Keratinocyte (primary cell): Measurements from ENCODE around the gene OPRD1. TPM values are rescaled to one million over a fixed set of nuclear protein-coding genes. Genes with fewer than 3 reads are reported as not detected.

Experiments used
- DNase-seq: peaks from one replicate; pipeline ENCODE4 v3.0.0-alpha.2; 2011; ENCODE audit warnings: low read depth, missing footprints, low spot score
- FAIRE-seq: peaks from 2 replicates; lab custom pipeline; 2011; peaks lifted over from hg19 to GRCh38; lab: Jason Lieb, UNC
- H2AFZ ChIP-seq: 2 replicates; pipeline ENCODE4 v1.6.0; 2012; ENCODE audit warnings: low read length, control low read depth, inconsistent platforms; ENCODE audit not compliant: control insufficient read depth
- H3K27ac ChIP-seq: 2 replicates; pipeline ENCODE4 v1.5.1; 2011; ENCODE audit warnings: low read length; ENCODE audit not compliant: control insufficient read depth, insufficient read depth
- H3K27me3 ChIP-seq: 3 replicates; pipeline ENCODE4 v1.6.0; 2011; ENCODE audit warnings: low read length; ENCODE audit not compliant: control insufficient read depth, insufficient read depth; ENCODE audit errors: extremely low read depth
- H3K36me3 ChIP-seq, 2 experiments: 2 replicates in 1 of 2; 3 replicates in 1 of 2; pipeline ENCODE4 v1.5.1; 2011; ENCODE audit warnings: low read length in 2 of 2, mild to moderate bottlenecking in 1 of 2; ENCODE audit not compliant: control insufficient read depth in 2 of 2, insufficient read depth in 2 of 2; ENCODE audit errors: extremely low read depth in 1 of 2
- H3K4me1 ChIP-seq: 3 replicates; pipeline ENCODE4 v1.5.1; 2011; ENCODE audit warnings: low read length; ENCODE audit not compliant: control insufficient read depth, insufficient read depth; ENCODE audit errors: extremely low read depth
- H3K4me2 ChIP-seq: 3 replicates; pipeline ENCODE4 v1.6.0; 2011; ENCODE audit warnings: low read depth, low read length; ENCODE audit not compliant: control insufficient read depth, insufficient read depth; ENCODE audit errors: extremely low read depth
- H3K4me3 ChIP-seq, 3 experiments: fragments of 200-600 bp in 1 of 3; sonication (generic) in 1 of 3; 2 replicates in 2 of 3; 3 replicates in 1 of 3; pipeline ENCODE4 v1.5.1; 2011 to 2016; ENCODE audit warnings: low read length in 3 of 3, mild to moderate bottlenecking in 3 of 3, control low read depth in 2 of 3, inconsistent platforms in 1 of 3, low read depth in 1 of 3, mixed read lengths in 1 of 3, mixed run types in 1 of 3, moderate library complexity in 1 of 3; ENCODE audit not compliant: control insufficient read depth in 2 of 3, insufficient read depth in 2 of 3; ENCODE audit errors: extremely low read depth in 1 of 3
- H3K79me2 ChIP-seq: 2 replicates; pipeline ENCODE4 v1.6.0; 2012; ENCODE audit warnings: low read length; ENCODE audit not compliant: control insufficient read depth, insufficient read depth
- H3K9ac ChIP-seq: 3 replicates; pipeline ENCODE4 v1.6.0; 2011; ENCODE audit warnings: low read length; ENCODE audit not compliant: control insufficient read depth, insufficient read depth; ENCODE audit errors: extremely low read depth
- H3K9me1 ChIP-seq: 3 replicates; pipeline ENCODE4 v1.6.0; 2011; ENCODE audit warnings: low read length; ENCODE audit not compliant: control insufficient read depth, insufficient read depth; ENCODE audit errors: extremely low read depth
- H3K9me3 ChIP-seq: 2 replicates; pipeline ENCODE4 v1.5.1; 2012; ENCODE audit warnings: low read depth, low read length; ENCODE audit not compliant: control insufficient read depth
- H4K20me1 ChIP-seq: 3 replicates; pipeline ENCODE4 v1.6.0; 2011; ENCODE audit warnings: low read length; ENCODE audit not compliant: control insufficient read depth, insufficient read depth; ENCODE audit errors: extremely low read depth
- CTCF ChIP-seq, 3 experiments: IDR thresholded peaks in 1 of 3; conservative IDR thresholded peaks in 1 of 3; optimal IDR thresholded peaks in 1 of 3; 2 replicates in 2 of 3; 3 replicates in 1 of 3; pipeline versions ENCODE3 to v1.5.1; 2011; ENCODE audit warnings: low read length in 3 of 3, mild to moderate bottlenecking in 3 of 3, moderate library complexity in 2 of 3, control low read depth in 1 of 3, inconsistent platforms in 1 of 3; ENCODE audit not compliant: insufficient read depth in 2 of 3; ENCODE audit errors: extremely low read depth in 1 of 3
- EZH2 ChIP-seq: IDR thresholded peaks from one replicate; pipeline ENCODE4 v1.6.1; 2012; ENCODE audit warnings: inconsistent platforms, mild to moderate bottlenecking, low read length, moderate library complexity
- dilution Hi-C: fragments of 300-500 bp; cut with MboI; formaldehyde crosslinking; loops from one replicate; pipeline ENCODE4 v1.7.0; 2020; ENCODE audit warnings: low sequenced_read_pairs; ENCODE audit not compliant: extremely low pct_ligation_motif_present
- polyA plus RNA-seq, 5 experiments: library from polyadenylated mRNA; depleted of rRNA in 3 of 5; stranded (reverse) in 3 of 5; stranded (forward) in 1 of 5; unstranded in 1 of 5; fragments of >200 nt; gene quantifications; 1 replicate in 1 of 5; 2 replicates in 3 of 5; 3 replicates in 1 of 5; pipeline versions ENCODE4 v1.2.1 to v1.2.3, GENCODE V29; 2011 to 2012; ENCODE audit warnings: missing spikeins in 2 of 5, low read depth in 1 of 5, low replicate concordance in 1 of 5

The OPRD1 gene
- polyA plus RNA-seq, 1 donor (not counting 4 experiments of a cell fraction or from before 2014, with no cell fraction given), result not detected

- H4K20me1 ChIP-seq, result no peaks in the 10 kb centered on the region
- H3K27ac ChIP-seq, result no peak overlapping the region
- no peak overlapping the region for H3K4me3 ChIP-seq
- no peak overlapping the region for H3K9ac ChIP-seq
- no peak for DNase-seq
- no peak overlapping the region for H2AFZ ChIP-seq
- no peaks in the 10 kb centered on the region for H3K4me1 ChIP-seq
- H3K27me3 ChIP-seq, result no peaks in the 10 kb centered on the region
- H3K79me2 ChIP-seq, result peaks cover 8% of the 10 kb centered on the region
- H3K9me3 ChIP-seq, result no peaks in the 10 kb centered on the region
- H3K36me3 ChIP-seq, result peaks cover 5 to 10% of the 10 kb centered on the region in 2 experiments
- dilution Hi-C loops, result no loop called here
- TF ChIP-seq EZH2, result no peak
- TF ChIP-seq CTCF (optimal IDR thresholded peaks at IDR 0.05 in 1 of 3, IDR thresholded peaks at IDR 0.05 in 1 of 3, conservative IDR thresholded peaks at IDR 0.05 in 1 of 3; ENCODE audit: extremely low read depth in 1 of 3, insufficient read depth in 2 of 3, low read length in 3 of 3), result no peak
- H3K4me2 ChIP-seq, result no peak overlapping the region
- no peak for FAIRE-seq
- H3K9me1 ChIP-seq, result no peaks in the 10 kb centered on the region
Observed at GRCh38 chr1:28897789-28898188, 85.8 kb downstream of the OPRD1 start.

GRCh38 chr1:28898405-28898881 lies 86.5 kb downstream of the OPRD1 start:
- Histone ChIP-seq H3K4me2 (no peak overlapping the region), H3K9me1 (no peaks in the 10 kb centered on the region), H3K4me3 (no peak overlapping the region), H3K27ac (no peak overlapping the region), H3K9me3 (no peaks in the 10 kb centered on the region), H3K9ac (no peak overlapping the region), H2AFZ (no peak overlapping the region), H3K4me1 (no peaks in the 10 kb centered on the region), H4K20me1 (no peaks in the 10 kb centered on the region), H3K27me3 (no peaks in the 10 kb centered on the region), H3K36me3 (peaks cover 5 to 9% of the 10 kb centered on the region in 2 experiments), H3K79me2 (peaks cover 8% of the 10 kb centered on the region)
- DNase-seq (no peak), FAIRE-seq (no peak)
- TF ChIP-seq CTCF (optimal IDR thresholded peaks at IDR 0.05 in 1 of 3, IDR thresholded peaks at IDR 0.05 in 1 of 3, conservative IDR thresholded peaks at IDR 0.05 in 1 of 3; ENCODE audit: extremely low read depth in 1 of 3, insufficient read depth in 2 of 3, low read length in 3 of 3) (no peak), EZH2 (no peak)
- dilution Hi-C loops, result no loop called here
